Progenitor cell of endocrine pancreas (in vitro differentiated cells): ENCODE measurements around the gene SLC26A8. TPM values are rescaled to one million over a fixed set of nuclear protein-coding genes. Genes with fewer than 3 reads are reported as not detected.
A peak's percentile ranks its signal among the peaks of the same experiment; 100 is the strongest.
"Not testable (repeated sequence)": the region's sequence is repeated elsewhere in the genome, so short reads cannot be mapped to it uniquely, and the experiment has no call there.

Experiments used
- DNase-seq: peaks from one replicate; pipeline ENCODE4 v3.0.0; 2021; ENCODE audit warnings: low spot score; ENCODE audit not compliant: unreplicated experiment
- H3K27ac Mint-ChIP-seq: 2 replicates; pipeline ENCODE4 v1.8.0; 2021; ENCODE audit warnings: mild to moderate bottlenecking, moderate library complexity, mixed read lengths
- H3K27me3 Mint-ChIP-seq: 2 replicates; pipeline ENCODE4 v1.8.0; 2021; ENCODE audit warnings: mixed read lengths
- H3K36me3 Mint-ChIP-seq: 2 replicates; pipeline ENCODE4 v1.8.0; 2022; ENCODE audit warnings: mixed read lengths; ENCODE audit not compliant: insufficient read depth
- H3K4me1 Mint-ChIP-seq: 2 replicates; pipeline ENCODE4 v1.8.0; 2021; ENCODE audit warnings: low read depth, mixed read lengths
- H3K4me3 Mint-ChIP-seq: 2 replicates; pipeline ENCODE4 v1.8.0; 2021; ENCODE audit warnings: low read depth, mild to moderate bottlenecking, moderate library complexity, mixed read lengths
- H3K9me3 Mint-ChIP-seq: 2 replicates; pipeline ENCODE4 v1.8.0; 2021; ENCODE audit warnings: low read depth, mixed read lengths
- CTCF ChIP-seq: fragments of 200-600 bp; sonication (generic); IDR thresholded peaks from one replicate; pipeline ENCODE4 v1.5.0; 2021; ENCODE audit warnings: antibody characterized with exemption, mild to moderate bottlenecking; ENCODE audit not compliant: unreplicated experiment
- total RNA-seq: library from RNA; stranded (reverse); gene quantifications from 2 replicates; pipeline ENCODE4 v1.2.1, GENCODE V29; 2021

The SLC26A8 gene
- total RNA-seq, 1 donor from 2014 or later: not detected

- Mint-ChIP-seq H3K4me3 (no peak overlapping the region), H3K27me3 (no peaks in the 10 kb centered on the region), H3K27ac (no peak overlapping the region), H3K4me1 (peaks cover 39% of the 10 kb centered on the region), H3K9me3 (no peaks in the 10 kb centered on the region), H3K36me3 (peaks cover 5% of the 10 kb centered on the region)
- TF ChIP-seq CTCF: no peak
- no peak for DNase-seq
Measured at GRCh38 chr6:36033935-36034334, 9.5 kb upstream of the SLC26A8 start.

GRCh38 chr6:36033144-36033543 lies 8.7 kb upstream of the SLC26A8 start:
- H3K9me3 Mint-ChIP-seq, DNase-seq, H3K27ac Mint-ChIP-seq, H3K36me3 Mint-ChIP-seq, H3K4me3 Mint-ChIP-seq, H3K27me3 Mint-ChIP-seq: not testable (repeated sequence)
- H3K4me1 Mint-ChIP-seq: peaks cover 33% of the 10 kb centered on the region

DNA sequence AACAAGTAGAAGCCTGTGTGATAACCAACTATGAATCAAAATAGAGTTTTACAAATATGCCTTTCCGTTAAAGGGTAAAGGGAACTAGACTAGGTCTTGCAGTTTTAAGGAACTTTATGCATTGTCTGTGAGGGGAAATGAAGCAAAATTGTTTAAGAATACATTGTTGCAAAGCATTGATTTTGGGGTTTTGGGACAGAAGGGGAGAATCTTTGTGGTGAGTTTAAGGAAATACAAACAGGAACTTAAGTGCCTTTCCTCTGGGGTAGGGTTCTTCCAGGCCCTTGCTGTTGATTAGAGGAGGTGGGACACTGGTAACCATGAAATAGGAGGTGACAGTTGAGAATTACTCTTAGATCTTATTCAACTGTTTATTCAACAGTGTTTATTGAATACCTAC lies 7.8 kb upstream of the SLC26A8 start:
- TF ChIP-seq CTCF: no peak
- Mint-ChIP-seq H3K27me3 (no peaks in the 10 kb centered on the region), H3K9me3 (no peaks in the 10 kb centered on the region), H3K4me3 (no peak overlapping the region), H3K4me1 (peaks cover 30% of the 10 kb centered on the region), H3K27ac (peak overlapping the region; percentile 40), H3K36me3 (peaks cover 5% of the 10 kb centered on the region)
- no peak for DNase-seq

DNA sequence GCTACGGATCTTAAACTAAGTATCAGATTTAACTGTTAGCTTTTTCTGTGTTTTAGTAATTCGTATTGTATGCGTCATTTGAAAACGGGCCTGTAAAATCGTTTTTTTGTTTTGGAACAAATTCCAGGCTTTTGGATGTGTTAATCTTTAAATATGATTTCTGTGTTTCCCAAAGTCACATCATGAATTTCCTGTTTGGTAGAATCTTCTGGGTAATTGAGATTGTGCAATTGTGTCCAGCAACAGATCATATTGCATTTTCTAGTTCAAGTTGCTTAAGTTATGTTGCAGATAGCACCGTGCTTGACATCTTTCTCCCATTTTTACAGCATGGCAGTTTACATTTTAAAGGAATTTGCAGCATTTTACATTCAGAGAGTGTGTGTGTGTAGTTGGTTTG lies 5.0 kb upstream of the SLC26A8 start:
- H3K27ac Mint-ChIP-seq: peak overlapping the region; percentile 90
- peaks cover 11% of the 10 kb centered on the region for H3K27me3 Mint-ChIP-seq
- H3K4me3 Mint-ChIP-seq: peak overlapping the region; percentile 85
- TF ChIP-seq CTCF: no peak
- DNase-seq: no peak
- H3K36me3 Mint-ChIP-seq: peaks cover 1% of the 10 kb centered on the region
- no peaks in the 10 kb centered on the region for H3K9me3 Mint-ChIP-seq
- H3K4me1 Mint-ChIP-seq: peaks cover 38% of the 10 kb centered on the region

DNA sequence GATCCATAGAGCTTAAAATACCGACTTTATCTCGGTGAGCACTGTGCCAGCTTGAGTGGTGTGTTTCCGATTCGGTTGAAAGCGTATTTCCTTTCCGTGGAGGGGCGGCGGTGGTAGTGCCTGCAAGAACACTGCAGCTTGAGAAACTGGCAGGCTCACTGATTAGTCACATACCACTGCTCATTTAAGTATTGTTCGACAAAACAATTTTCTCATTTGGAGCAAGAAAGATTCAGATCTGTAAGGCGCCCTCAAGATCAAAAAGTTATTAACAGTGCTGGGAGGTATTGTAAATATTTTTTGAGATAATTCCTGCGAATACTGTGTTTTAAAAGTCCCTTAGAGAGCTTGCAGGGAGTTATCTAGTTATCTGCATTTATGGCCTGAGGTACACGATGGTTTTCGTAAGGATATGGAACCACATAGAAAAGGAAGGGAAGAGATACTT lies 4.5 kb upstream of the SLC26A8 start:
- Mint-ChIP-seq H3K9me3 (no peaks in the 10 kb centered on the region), H3K4me3 (peak overlapping the region; percentile 85), H3K27me3 (peaks cover 13% of the 10 kb centered on the region), H3K36me3 (peaks cover 1% of the 10 kb centered on the region), H3K27ac (peak overlapping the region; percentile 90), H3K4me1 (peaks cover 37% of the 10 kb centered on the region)
- DNase-seq: no peak
- TF ChIP-seq CTCF: no peak

DNA sequence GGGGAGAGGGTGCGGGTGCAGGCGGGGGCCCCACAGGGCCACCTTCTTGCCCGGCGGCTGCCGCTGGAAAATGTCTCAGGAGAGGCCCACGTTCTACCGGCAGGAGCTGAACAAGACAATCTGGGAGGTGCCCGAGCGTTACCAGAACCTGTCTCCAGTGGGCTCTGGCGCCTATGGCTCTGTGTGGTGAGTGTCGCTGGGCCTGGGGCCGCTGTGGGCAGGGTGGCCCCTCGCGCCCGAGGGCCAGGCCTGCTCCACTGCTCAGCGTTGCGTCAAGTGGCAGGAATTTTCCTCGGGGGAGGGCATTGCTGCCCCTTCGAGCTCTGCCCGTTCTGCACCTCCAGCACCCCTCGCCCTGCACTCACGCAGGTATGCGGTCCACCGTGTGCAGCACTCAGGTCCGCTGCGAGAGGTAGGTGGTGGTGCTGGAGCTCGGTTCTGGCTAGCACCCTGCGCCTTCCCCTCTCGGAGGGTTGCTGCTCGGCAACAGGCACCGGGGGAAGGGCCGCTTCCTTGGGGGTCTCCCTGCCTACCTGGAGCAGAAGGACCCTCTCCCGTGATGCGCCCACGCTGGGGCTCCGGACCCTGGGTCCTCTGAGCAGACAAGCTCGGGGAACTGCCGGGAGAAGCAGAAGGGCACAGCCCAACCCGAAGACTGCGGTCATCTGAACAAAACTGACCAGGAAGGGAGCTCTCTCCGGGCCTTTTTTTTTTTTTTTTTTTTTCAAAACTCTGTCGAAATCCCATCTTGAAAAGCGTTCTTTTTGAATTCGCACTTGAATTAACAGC lies 3.8 kb upstream of the SLC26A8 start:
- Mint-ChIP-seq H3K27me3 (peaks cover 17% of the 10 kb centered on the region), H3K4me1 (peaks cover 38% of the 10 kb centered on the region), H3K9me3 (no peaks in the 10 kb centered on the region), H3K36me3 (peaks cover 1% of the 10 kb centered on the region), H3K4me3 (peak overlapping the region; percentile 85), H3K27ac (peak overlapping the region; percentile 90)
- peak; percentile 30 for DNase-seq
- no peak for TF ChIP-seq CTCF
